Measurements from ENCODE around the gene PHC3. TPM values are rescaled to one million over a fixed set of nuclear protein-coding genes. Genes with fewer than 3 reads are reported as not detected.

Gene PHC3
- total and polyA plus RNA-seq, 9 donors, result 9.9 to 121 (median 90.2) TPM

- H3K9me3 ChIP-seq, result no peaks in the 10 kb centered on the region
- 66 to 72% (median 68%) methylated on average over 6 of the region's 6 CpGs for WGBS, 3 donors
Measured at GRCh38 chr3:170076715-170077238, 104.8 kb downstream of the PHC3 start.

GRCh38 chr3:170075441-170076091 lies 106.0 kb downstream of the PHC3 start:
- Histone ChIP-seq H3K9me3 (no peaks in the 10 kb centered on the region), H3K27me3 (no peaks in the 10 kb centered on the region), H3K4me3 (no peak overlapping the region), H3K4me1 (ENCODE audit: insufficient read depth) (peaks cover 5% of the 10 kb centered on the region), H3K27ac (no peak overlapping the region), H3K36me3 (no peaks in the 10 kb centered on the region)
- TF ChIP-seq POLR2A (IDR thresholded peaks at IDR 0.05) (no peak), EP300 (IDR thresholded peaks at IDR 0.05) (no peak), CTCF (IDR thresholded peaks at IDR 0.05) (no peak)
- intact Hi-C loops (cut with DNase I), result no loop called here
- DNase-seq, result no peak
- WGBS, 3 donors, result 72 to 97% (median 85%) methylated on average over 4 of the region's 4 CpGs

More at GRCh38 chr3:170076715-170077238, 104.8 kb downstream of the PHC3 start:
- Histone ChIP-seq H3K36me3 (no peaks in the 10 kb centered on the region), H3K27ac (no peak overlapping the region), H3K27me3 (no peaks in the 10 kb centered on the region), H3K4me3 (no peak overlapping the region), H3K4me1 (ENCODE audit: insufficient read depth) (peaks cover 5% of the 10 kb centered on the region)
- TF ChIP-seq EP300 (IDR thresholded peaks at IDR 0.05) (no peak), POLR2A (IDR thresholded peaks at IDR 0.05) (no peak), CTCF (IDR thresholded peaks at IDR 0.05) (no peak)
- DNase-seq, result no peak
- intact Hi-C loops (cut with DNase I), result no loop called here

- 92 to 93% (median 93%) methylated on average over 18 of the region's 18 CpGs for WGBS, 3 donors
- intact Hi-C loops (cut with DNase I), result no loop called here
- H3K27ac ChIP-seq, result no peak overlapping the region
Measured at GRCh38 chr3:170064108-170064507, 117.4 kb downstream of the PHC3 start.

GRCh38 chr3:170063691-170064090 lies 117.8 kb downstream of the PHC3 start:
- TF ChIP-seq CTCF (IDR thresholded peaks at IDR 0.05) (no peak), EP300 (IDR thresholded peaks at IDR 0.05) (no peak), POLR2A (IDR thresholded peaks at IDR 0.05) (no peak)
- H3K4me1 ChIP-seq (ENCODE audit: insufficient read depth), result no peaks in the 10 kb centered on the region
- no peak overlapping the region for H3K27ac ChIP-seq
- H3K9me3 ChIP-seq, result no peaks in the 10 kb centered on the region
- no peak overlapping the region for H3K4me3 ChIP-seq
- H3K36me3 ChIP-seq, result no peaks in the 10 kb centered on the region
- no peaks in the 10 kb centered on the region for H3K27me3 ChIP-seq
- WGBS, 3 donors, result 92 to 94% (median 93%) methylated on average over 15 of the region's 15 CpGs
- DNase-seq, result no peak
- intact Hi-C loops (cut with DNase I), result no loop called here

More at GRCh38 chr3:170064108-170064507, 117.4 kb downstream of the PHC3 start:
- Histone ChIP-seq H3K9me3 (no peaks in the 10 kb centered on the region), H3K27me3 (no peaks in the 10 kb centered on the region), H3K4me3 (no peak overlapping the region), H3K36me3 (no peaks in the 10 kb centered on the region), H3K4me1 (ENCODE audit: insufficient read depth) (no peaks in the 10 kb centered on the region)
- DNase-seq, result no peak
- TF ChIP-seq CTCF (IDR thresholded peaks at IDR 0.05), result no peak
- no peak for TF ChIP-seq EP300 (IDR thresholded peaks at IDR 0.05)
- TF ChIP-seq POLR2A (IDR thresholded peaks at IDR 0.05), result no peak
